GM20431 (cell line): ENCODE results near the gene HELZ.

Source experiments
- in situ Hi-C: fragments of 300-500 bp; cut with MseI, MboI; formaldehyde crosslinking; loops from one replicate; pipeline ENCODE4 v1.15.0; 2020; ENCODE audit warnings: low sequenced_read_pairs; ENCODE audit not compliant: unreplicated experiment

The HELZ gene

DNA sequence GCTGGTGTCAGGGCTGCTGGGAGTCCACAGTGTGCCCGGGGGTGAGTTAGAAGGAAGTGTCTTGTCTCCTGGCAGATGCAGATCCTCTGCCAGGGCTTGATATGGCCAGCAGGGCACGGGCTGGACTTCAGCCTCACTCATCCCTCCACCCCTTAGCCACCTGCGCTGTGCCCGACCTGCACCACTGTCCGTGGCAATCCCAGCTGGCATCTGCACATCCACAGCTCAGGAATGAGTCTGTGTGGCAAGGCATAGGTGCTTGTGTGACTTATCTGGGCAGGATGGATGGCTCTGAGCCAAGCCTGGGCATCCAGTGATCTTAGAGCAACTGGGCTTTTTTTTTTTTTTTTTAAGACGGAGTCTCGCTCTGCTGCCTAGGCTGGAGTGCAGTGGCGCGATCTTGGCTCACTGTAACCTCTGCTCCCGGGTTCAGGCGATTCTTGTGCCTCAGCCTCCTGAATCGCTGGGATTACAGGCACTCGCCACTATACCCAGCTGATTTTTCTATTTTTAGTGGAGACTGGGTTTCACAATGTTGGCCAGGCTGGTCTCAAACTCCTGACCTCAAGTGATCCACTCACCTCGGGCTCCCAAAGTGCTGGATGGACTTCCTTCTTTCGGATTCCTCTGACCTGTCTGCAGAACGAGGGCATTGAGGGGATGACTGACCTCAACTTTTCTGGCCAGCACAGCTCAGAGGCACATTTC is 223.1 kb downstream of the HELZ start:
- in situ Hi-C loops = no loop called here

DNA sequence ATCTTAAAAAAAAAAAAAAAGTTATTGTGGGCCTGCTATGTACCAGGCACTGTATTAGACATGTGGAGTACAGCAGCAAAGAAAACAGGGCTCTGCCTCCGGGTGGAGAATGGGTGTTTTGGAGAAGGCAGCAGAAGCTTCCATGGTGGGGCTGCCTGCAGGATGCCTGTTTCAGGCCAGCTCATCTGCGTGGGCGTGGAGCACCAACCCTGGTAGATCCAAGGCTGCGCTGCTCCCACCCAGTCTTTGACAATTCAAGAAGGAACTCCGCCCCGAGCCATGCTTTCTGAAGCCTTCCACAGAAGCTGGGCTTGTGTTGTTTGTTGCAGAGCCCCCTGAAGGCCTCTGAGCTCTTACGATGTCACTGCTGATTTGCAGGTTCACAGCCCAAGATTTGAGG is 223.8 kb downstream of the HELZ start:
- in situ Hi-C loops = no loop called here
